BE2C (cell line): ENCODE results near the gene KLF13.

Experiments
- DNase-seq: peaks from one replicate; pipeline ENCODE4 v3.0.0-alpha.2; 2020
- H3K27me3 ChIP-seq: fragments of 250-450 bp; sonication (Bioruptor Pico); 2 replicates; pipeline ENCODE4 v1.5.1; 2020; ENCODE audit warnings: mild to moderate bottlenecking
- H3K36me3 ChIP-seq: fragments of 250-450 bp; sonication (Bioruptor Pico); 2 replicates; pipeline ENCODE4 v1.5.1; 2020; ENCODE audit warnings: mild to moderate bottlenecking
- H3K4me1 ChIP-seq: fragments of 250-450 bp; sonication (Bioruptor Pico); 2 replicates; pipeline ENCODE4 v1.5.1; 2020
- H3K4me3 ChIP-seq: 2 replicates; pipeline ENCODE4 v1.5.1; 2011; ENCODE audit warnings: low read depth, low read length
- H3K9me3 ChIP-seq: fragments of 250-450 bp; sonication (Bioruptor Pico); 2 replicates; pipeline ENCODE4 v1.5.1; 2020
- TF ChIP-seq, protein P1 (sequence below): IDR thresholded peaks from 2 replicates; pipeline ENCODE4 v1.5.1; 2012; ENCODE audit warnings: mild to moderate bottlenecking, low read depth, low read length

Gene KLF13

DNA sequence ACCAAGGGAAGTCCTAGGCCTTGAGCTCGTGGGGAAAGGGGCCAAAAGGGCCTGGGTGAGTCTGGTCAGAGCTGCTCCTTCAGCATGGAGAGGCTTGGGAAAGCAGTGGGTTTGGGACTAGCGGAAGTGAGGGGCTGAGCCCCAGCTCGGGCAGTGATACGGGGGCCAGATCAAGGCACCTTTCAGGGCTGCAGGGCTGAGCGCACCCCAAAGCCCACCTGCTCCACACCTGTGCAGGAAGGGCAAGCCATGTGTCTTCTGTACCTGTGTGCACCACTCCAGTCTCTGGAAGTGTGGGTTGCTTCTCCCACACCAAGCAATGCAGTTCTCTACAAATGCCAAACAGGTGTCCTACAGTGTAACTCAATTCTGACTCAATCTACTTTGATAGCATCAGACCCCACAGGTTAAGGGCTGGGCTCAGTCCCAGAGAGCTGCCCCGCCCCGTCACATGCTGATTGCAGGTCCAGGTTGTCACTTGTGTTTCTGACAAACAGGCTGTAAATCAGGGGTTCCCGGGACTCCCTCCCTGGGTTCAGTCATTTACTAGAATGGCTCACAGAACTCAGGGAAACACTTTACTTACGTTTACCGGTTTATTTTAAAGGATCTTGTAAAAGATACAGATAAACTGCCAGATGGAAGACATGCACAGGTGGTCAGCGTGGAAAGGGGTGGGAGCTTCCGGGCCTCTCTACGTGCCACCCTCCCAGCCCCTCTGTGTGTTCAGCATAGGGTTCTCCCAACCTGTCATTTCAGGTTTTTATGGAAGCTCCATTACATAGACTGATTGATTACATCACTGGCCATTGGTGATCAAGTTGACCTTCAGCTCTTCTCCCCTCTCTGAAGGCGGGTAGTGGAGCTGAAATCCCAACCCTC is 28.8 kb upstream of the KLF13 start:
- DNase-seq: no peak
- Histone ChIP-seq H3K27me3 (no peaks in the 10 kb centered on the region), H3K9me3 (no peaks in the 10 kb centered on the region), H3K4me3 (no peak overlapping the region), H3K4me1 (peaks cover 49% of the 10 kb centered on the region), H3K36me3 (no peaks in the 10 kb centered on the region)
- TF ChIP-seq, protein P1, sequence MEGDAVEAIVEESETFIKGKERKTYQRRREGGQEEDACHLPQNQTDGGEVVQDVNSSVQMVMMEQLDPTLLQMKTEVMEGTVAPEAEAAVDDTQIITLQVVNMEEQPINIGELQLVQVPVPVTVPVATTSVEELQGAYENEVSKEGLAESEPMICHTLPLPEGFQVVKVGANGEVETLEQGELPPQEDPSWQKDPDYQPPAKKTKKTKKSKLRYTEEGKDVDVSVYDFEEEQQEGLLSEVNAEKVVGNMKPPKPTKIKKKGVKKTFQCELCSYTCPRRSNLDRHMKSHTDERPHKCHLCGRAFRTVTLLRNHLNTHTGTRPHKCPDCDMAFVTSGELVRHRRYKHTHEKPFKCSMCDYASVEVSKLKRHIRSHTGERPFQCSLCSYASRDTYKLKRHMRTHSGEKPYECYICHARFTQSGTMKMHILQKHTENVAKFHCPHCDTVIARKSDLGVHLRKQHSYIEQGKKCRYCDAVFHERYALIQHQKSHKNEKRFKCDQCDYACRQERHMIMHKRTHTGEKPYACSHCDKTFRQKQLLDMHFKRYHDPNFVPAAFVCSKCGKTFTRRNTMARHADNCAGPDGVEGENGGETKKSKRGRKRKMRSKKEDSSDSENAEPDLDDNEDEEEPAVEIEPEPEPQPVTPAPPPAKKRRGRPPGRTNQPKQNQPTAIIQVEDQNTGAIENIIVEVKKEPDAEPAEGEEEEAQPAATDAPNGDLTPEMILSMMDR: no peak

DNA sequence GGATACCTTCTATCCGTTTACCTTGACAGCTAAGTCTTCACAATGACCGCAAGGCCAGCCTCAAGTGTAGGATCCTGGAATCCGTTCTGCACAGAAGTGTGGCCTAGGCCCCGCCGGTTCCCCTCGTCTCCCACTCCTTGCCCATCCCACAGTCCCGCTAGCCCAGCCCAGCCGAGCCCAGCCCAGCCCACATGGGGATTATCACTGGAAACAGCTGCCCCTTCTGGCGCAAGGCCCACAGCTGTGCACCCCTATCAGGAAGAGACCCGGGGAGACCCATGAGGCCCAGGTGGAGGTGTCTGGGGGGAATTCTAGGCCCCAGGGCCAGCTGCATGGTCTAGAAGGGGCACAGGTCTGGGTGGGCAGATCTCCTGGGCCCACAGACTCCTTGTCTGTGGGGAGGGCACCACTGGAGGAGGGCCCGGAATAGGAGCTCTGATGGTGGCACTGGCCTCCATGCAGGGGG is 27.9 kb upstream of the KLF13 start:
- TF ChIP-seq, protein P1: no peak
- no peak overlapping the region for H3K4me3 ChIP-seq
- peak; percentile 32 for DNase-seq
- no peaks in the 10 kb centered on the region for H3K9me3 ChIP-seq
- H3K4me1 ChIP-seq: peaks cover 55% of the 10 kb centered on the region
- no peaks in the 10 kb centered on the region for H3K27me3 ChIP-seq
- H3K36me3 ChIP-seq: no peaks in the 10 kb centered on the region

DNA sequence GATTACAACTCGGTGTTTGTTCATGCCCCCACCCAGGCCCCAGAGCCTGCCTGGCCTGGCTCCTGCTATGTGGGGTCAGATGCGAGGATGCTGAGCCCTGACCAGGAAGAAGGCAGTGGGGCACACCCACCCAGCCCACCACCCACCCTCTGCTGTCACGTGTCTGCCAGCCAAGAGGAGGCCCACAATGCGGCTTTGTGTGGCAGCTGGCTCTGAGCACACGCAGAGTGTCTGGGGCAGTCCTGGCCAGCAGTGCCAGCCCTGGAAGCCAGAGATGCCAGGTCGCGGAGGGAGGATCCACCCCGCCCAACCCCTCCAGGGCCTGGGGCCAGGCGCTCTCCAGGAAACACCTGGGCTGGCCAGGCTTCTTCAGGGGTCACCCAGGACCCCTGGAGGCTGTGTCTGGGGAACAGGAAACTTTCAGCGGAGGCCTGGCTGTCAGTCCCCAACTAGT is 26.4 kb upstream of the KLF13 start:
- no peaks in the 10 kb centered on the region for H3K9me3 ChIP-seq
- H3K4me1 ChIP-seq: peaks cover 70% of the 10 kb centered on the region
- peak; percentile 43 for DNase-seq
- H3K27me3 ChIP-seq: no peaks in the 10 kb centered on the region
- no peaks in the 10 kb centered on the region for H3K36me3 ChIP-seq
- TF ChIP-seq, protein P1: no peak
- H3K4me3 ChIP-seq: no peak overlapping the region

DNA sequence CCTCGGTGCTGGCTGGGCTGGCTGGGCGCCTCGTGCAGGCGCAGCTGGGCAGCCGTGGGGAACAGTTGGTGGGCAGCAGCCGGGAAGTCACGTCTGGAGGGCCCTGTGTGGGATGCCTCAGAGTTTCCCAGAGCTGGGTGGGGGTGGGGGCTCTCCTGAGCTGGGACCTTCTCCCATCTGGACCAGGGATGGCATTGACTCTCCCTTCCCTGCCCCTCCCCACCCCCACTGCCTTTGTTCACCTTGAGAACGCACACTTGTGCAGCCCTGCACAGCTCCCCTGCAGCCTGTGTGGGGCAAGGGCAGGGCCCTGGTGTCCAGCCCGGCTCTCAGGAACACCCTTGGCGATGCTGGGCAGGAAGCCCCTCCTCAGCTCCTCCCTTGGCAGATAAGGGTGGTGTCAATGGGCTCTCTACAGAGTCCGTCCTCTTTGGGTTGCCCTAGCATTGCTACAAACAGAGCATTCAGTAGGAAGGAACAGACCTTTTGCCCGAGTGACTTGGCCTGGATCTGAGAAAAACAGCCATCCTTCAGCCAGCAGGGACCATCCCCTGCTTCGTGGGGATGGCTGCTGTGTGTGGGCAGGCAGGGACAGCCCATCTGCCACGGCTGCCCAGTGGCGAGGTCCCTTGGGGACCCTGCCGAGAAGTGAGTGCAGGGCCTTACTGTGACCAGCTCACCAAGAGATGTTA is 25.5 kb upstream of the KLF13 start:
- Histone ChIP-seq H3K9me3 (no peaks in the 10 kb centered on the region), H3K36me3 (no peaks in the 10 kb centered on the region), H3K27me3 (no peaks in the 10 kb centered on the region), H3K4me1 (peaks cover 79% of the 10 kb centered on the region), H3K4me3 (peak overlapping the region; percentile 21; the same call in 1 of the 2 replicates)
- TF ChIP-seq, protein P1: no peak
- DNase-seq: peak; percentile 98

DNA sequence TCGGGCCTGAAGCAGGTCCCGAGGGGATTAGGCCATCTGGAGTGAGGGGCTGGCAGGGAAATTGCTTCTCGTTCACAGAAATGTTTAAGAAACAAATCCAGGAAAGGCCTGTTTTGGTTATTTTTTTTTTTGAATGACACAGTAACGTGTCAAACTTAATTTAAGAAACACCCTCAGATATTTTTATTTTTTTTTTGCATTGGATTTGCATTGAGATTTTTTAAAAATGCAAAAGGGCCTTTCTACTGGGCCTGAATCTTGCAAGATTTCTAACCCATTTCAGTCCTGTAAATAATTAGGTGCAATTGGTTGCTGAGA is 25.0 kb upstream of the KLF13 start:
- no peak for DNase-seq
- H3K36me3 ChIP-seq: no peaks in the 10 kb centered on the region
- no peak overlapping the region for H3K4me3 ChIP-seq
- peaks cover 77% of the 10 kb centered on the region for H3K4me1 ChIP-seq
- no peaks in the 10 kb centered on the region for H3K9me3 ChIP-seq
- TF ChIP-seq, protein P1: no peak
- no peaks in the 10 kb centered on the region for H3K27me3 ChIP-seq
